ENCODE data around the gene KCMF1. TPM values are rescaled to one million over a fixed set of nuclear protein-coding genes. Genes with fewer than 3 reads are reported as not detected.

Gene KCMF1
- total and polyA plus RNA-seq, 9 of the 15 experiments (the other 6 are each of a cell fraction or from before 2014, with no cell fraction given), result 6.8 to 88.2 (median 46.5) TPM

DNA sequence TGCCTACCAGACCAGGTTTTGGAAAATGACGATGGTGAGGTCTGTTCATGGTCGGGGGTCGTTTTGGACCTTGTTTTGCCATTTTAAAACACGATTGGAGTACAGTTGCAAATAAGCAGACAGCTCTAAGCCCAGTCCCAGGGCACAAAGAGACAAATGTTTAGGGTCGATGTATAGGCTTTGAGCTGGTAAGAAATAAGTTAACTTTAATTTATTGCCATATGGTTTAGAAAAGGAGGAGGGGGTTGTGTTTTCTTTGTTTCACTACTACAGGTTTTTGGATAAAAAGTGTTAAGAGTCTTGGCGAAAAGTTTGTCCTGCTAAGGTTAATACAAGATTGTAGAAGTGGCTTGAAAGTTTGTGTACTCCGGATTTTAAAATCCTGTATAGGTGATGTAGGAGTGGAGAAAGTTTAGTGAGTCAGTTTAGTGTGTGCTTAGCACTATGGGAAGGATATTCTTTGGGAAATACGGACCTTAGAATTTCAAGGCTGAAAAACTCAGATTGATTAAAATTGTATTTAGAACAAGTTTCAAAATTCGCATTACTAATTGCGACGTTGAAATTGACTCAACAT is 1.3 kb downstream of the KCMF1 start (continued):
- TF ChIP-seq ZNF507 (tag; conservative IDR thresholded peaks at IDR 0.05) (no peak), ZNF551 (CRISPR knock-in tag; IDR thresholded peaks at IDR 0.05) (no peak), HNRNPL (IDR thresholded peaks at IDR 0.05; ENCODE audit: low read depth, low read length) (no peak)

DNA sequence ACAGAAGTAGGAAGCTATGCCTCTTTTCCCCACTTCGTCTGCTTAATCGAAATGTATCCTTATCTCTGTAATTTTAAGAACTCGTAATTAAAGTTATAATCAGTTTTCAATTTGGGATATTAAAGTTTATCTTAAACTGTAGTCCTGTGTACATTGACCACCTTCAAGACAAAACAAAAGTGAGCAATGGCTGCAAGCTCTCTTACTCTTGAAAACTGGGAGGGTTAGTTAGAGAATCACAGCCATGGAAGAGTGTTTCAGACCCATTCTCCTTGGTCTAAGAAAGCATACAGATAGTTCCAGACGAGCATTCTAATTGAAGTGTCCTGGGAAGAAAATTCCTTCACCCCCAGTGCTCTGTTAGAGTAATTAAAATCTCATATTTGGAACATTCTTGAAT is 2.0 kb downstream of the KCMF1 start:
- in situ Hi-C loops (cut with MboI) (no loop called here), intact Hi-C loops (cut with micrococcal nuclease) (loop anchor here (5.0 kb wide), 1 partner anchor 39 kb away; no protein-coding TSS in a partner anchor)
- Histone ChIP-seq H2AFZ (ENCODE audit: low read depth, low read length) (no peak overlapping the region), H3K4me2 (ENCODE audit: insufficient read depth, low read length) (peak overlapping the region; percentile 86), H3K4me3 (peak overlapping the region; percentile 64), H3K27ac (ENCODE audit: extremely low read depth, low read depth, low read length) (peak overlapping the region; percentile 79), H4K20me1 (replicated peaks; ENCODE audit: control insufficient read depth, insufficient read depth, low read length) (peaks cover 19% of the 10 kb centered on the region; the same call in 1 of the 2 replicates), H3K4me1 (replicated peaks in 1 of 2; ENCODE audit: control insufficient read depth in 2 of 2, insufficient read depth in 2 of 2, low read length in 2 of 2) (peaks cover 13 to 16% of the 10 kb centered on the region in 2 experiments; a peak in 4 of 5 replicates), H3K79me2 (ENCODE audit: control insufficient read depth, insufficient read depth, low read length) (peaks cover 93% of the 10 kb centered on the region), H3K36me3 (ENCODE audit: control insufficient read depth, insufficient read depth, low read length) (peaks cover 16% of the 10 kb centered on the region; the same call in 2 of the 3 replicates), H3K27me3 (ENCODE audit: control insufficient read depth in 2 of 2, insufficient read depth in 2 of 2, low read length in 2 of 2) (no peaks in the 10 kb centered on the region), H3K9ac (ENCODE audit: insufficient read depth in 1 of 2, low read depth in 2 of 2, low read length in 2 of 2) (peak overlapping the region in 1 of 2 experiments; percentile 91; a peak in 3 of 4 replicates), H3K9me3 (replicated peaks; ENCODE audit: control insufficient read depth, insufficient read depth, low read depth, low read length) (no peaks in the 10 kb centered on the region; the same call in 1 of the 2 replicates), H3K9me1 (ENCODE audit: control insufficient read depth, insufficient read depth, low read length) (peaks cover 3% of the 10 kb centered on the region)
- WGBS (ENCODE audit: insufficient coverage, low coverage, missing lambda C conversion rate), result 2% methylated on average over 4 of the region's 4 CpGs
- ChIA-PET CTCF (ENCODE audit: low intra/inter-chr PET ratio) (no interaction called here), POLR2A (interaction anchor here (0.5 to 1.8 kb wide), 6 partner anchors 11 to 66 kb away, joined by 3 to 5 read pairs (median 4); no protein-coding TSS in a partner anchor)
- DNase-seq (ENCODE audit: extremely low read depth in 1 of 4, low spot score in 3 of 4) (peak in 1 of 4 experiments; percentile 21), FAIRE-seq (no peak), ATAC-seq (0 out of 3 replicates have a peak, but pooled peaks have one; percentile 4)
- BruUV-seq (replicated peaks), result no TSS peak
- TF ChIP-seq RCOR1 (IDR thresholded peaks at IDR 0.05; ENCODE audit: borderline replicate concordance in 1 of 2, low read depth in 2 of 2, low read length in 2 of 2) (no peak), POLR2AphosphoS2 (IDR thresholded peaks at IDR 0.05; ENCODE audit: low read length) (no peak), KDM5B (IDR thresholded peaks at IDR 0.05; ENCODE audit: insufficient replicate concordance, low read depth, low read length) (no peak), MEIS2 (IDR thresholded peaks at IDR 0.05; ENCODE audit: partially characterized antibody) (no peak), NFIC (IDR thresholded peaks at IDR 0.05) (no peak), ELF4 (CRISPR knock-in tag; IDR thresholded peaks at IDR 0.05) (no peak), XRCC3 (IDR thresholded peaks at IDR 0.05) (no peak), SETDB1 (IDR thresholded peaks at IDR 0.05; ENCODE audit: low read length) (no peak)

Data from K562 (cell line).